Measurements from ENCODE around the gene LSAMP.
"Not testable (repeated sequence)": the region's sequence is repeated elsewhere in the genome, so short reads cannot be mapped to it uniquely, and the experiment has no call there.

Gene LSAMP

GRCh38 chr3:116084999-116085791 is 360.1 kb downstream of the LSAMP start:
- no peak for DNase-seq

- DNase-seq: no peak
Observed at GRCh38 chr3:116083683-116084082, 361.6 kb downstream of the LSAMP start.

GRCh38 chr3:116078561-116078960 is 366.7 kb downstream of the LSAMP start:
- DNase-seq: no peak

- DNase-seq: no peak
Observed at GRCh38 chr3:116077557-116077956, 367.7 kb downstream of the LSAMP start.

GRCh38 chr3:116077059-116077458 is 368.2 kb downstream of the LSAMP start:
- no peak for DNase-seq

- DNase-seq: not testable (repeated sequence)
Observed at GRCh38 chr3:116070516-116071278, 374.6 kb downstream of the LSAMP start.

GRCh38 chr3:116070061-116070460 is 375.2 kb downstream of the LSAMP start:
- no peak for DNase-seq

- DNase-seq: no peak
Observed at GRCh38 chr3:116069024-116069423, 376.3 kb downstream of the LSAMP start.

- DNase-seq: no peak
Observed at GRCh38 chr3:116067326-116067725, 378.0 kb downstream of the LSAMP start.

- no peak for DNase-seq
Observed at GRCh38 chr3:116065501-116065900, 379.8 kb downstream of the LSAMP start.

- no peak for DNase-seq
Observed at GRCh38 chr3:116064646-116065045, 380.6 kb downstream of the LSAMP start.

- no peak for DNase-seq
Observed at GRCh38 chr3:116059421-116060096, 385.7 kb downstream of the LSAMP start.

GRCh38 chr3:116058844-116059243 is 386.4 kb downstream of the LSAMP start:
- no peak for DNase-seq

GRCh38 chr3:116057400-116058006 is 387.8 kb downstream of the LSAMP start:
- no peak for DNase-seq

GRCh38 chr3:116056280-116056679 is 389.0 kb downstream of the LSAMP start:
- DNase-seq: no peak

- DNase-seq: no peak
Observed at GRCh38 chr3:116053017-116053416, 392.3 kb downstream of the LSAMP start.

- DNase-seq: no peak
Observed at GRCh38 chr3:116052602-116053001, 392.7 kb downstream of the LSAMP start.

GRCh38 chr3:116051586-116051985 is 393.7 kb downstream of the LSAMP start:
- no peak for DNase-seq

- no peak for DNase-seq
Observed at GRCh38 chr3:116051040-116051439, 394.2 kb downstream of the LSAMP start.

GRCh38 chr3:116050311-116050915 is 394.9 kb downstream of the LSAMP start:
- DNase-seq: no peak

- DNase-seq: no peak
Observed at GRCh38 chr3:116048991-116049390, 396.3 kb downstream of the LSAMP start.

- DNase-seq: no peak
Observed at GRCh38 chr3:116046350-116046749, 398.9 kb downstream of the LSAMP start.

GRCh38 chr3:116045314-116045713 is 400.0 kb downstream of the LSAMP start:
- no peak for DNase-seq

All from GF-D8 (cell line).